HepG2 (cell line): ENCODE results near the gene AK6.
A peak's percentile ranks its signal among the peaks of the same experiment; 100 is the strongest.

Experiments used
- CCAR2 ChIP-seq: fragments of 200-400 bp; formaldehyde crosslinking; optimal IDR thresholded peaks from 2 replicates; pipeline ENCODE3; 2018; ENCODE audit warnings: low read depth, mild to moderate bottlenecking, low read length, moderate library complexity
- EZH2 ChIP-seq: conservative IDR thresholded peaks from 2 replicates; pipeline ENCODE4 v1.6.1; 2012; ENCODE audit warnings: mild to moderate bottlenecking, low read depth, low read length, moderate library complexity
- TOE1 ChIP-seq: sonication (generic); formaldehyde crosslinking; IDR thresholded peaks from 2 replicates; pipeline ENCODE4 v1.4.0; 2020; ENCODE audit warnings: mild to moderate bottlenecking, missing genetic modification reagents
- ZBTB33 ChIP-seq: sonication (generic); formaldehyde crosslinking; IDR thresholded peaks from 2 replicates; pipeline ENCODE4 v1.4.0; 2020; ENCODE audit warnings: missing genetic modification reagents
- ZNF710 ChIP-seq: sonication (generic); formaldehyde crosslinking; IDR thresholded peaks from 2 replicates; pipeline ENCODE4 v1.5.0; 2020; ENCODE audit warnings: mild to moderate bottlenecking, missing genetic modification reagents, borderline replicate concordance
- TF ChIP-seq, protein P1 (sequence below): sonication (generic); formaldehyde crosslinking; IDR thresholded peaks from 2 replicates; pipeline ENCODE4 v1.4.0; 2020; ENCODE audit warnings: missing genetic modification reagents

- TF ChIP-seq ZNF710 (peak; percentile 51; the same call in 1 of the 2 replicates), CCAR2 (no peak), EZH2 (no peak), TOE1 (CRISPR knock-in tag) (no peak), ZBTB33 (CRISPR knock-in tag) (no peak)
- TF ChIP-seq, protein P1, sequence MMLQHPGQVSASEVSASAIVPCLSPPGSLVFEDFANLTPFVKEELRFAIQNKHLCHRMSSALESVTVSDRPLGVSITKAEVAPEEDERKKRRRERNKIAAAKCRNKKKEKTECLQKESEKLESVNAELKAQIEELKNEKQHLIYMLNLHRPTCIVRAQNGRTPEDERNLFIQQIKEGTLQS (CRISPR knock-in tag), result no peak
Observed at GRCh38 chr5:69331528-69332445, 37.5 kb downstream of the AK6 start.
